Peyer's patch (tissue), 4 donors: ENCODE results near the gene GPER1.

Source experiments
- POLR2A ChIP-seq, 2 donors: fragments of 450-650 bp; IDR thresholded peaks; one replicate each; pipeline ENCODE4 v1.5.1; 2017; ENCODE audit warnings: antibody characterized with exemption in 2 of 2, mild to moderate bottlenecking in 2 of 2, moderate library complexity in 2 of 2
- TF ChIP-seq, protein P1 (sequence below), 6 experiments: fragments of 450-650 bp in 4 of 6; fragments of 200-600 bp in 2 of 6; sonication (generic) in 1 of 6; IDR thresholded peaks; one replicate each; pipeline ENCODE4 v1.5.1; 2017 to 2019; ENCODE audit warnings: antibody characterized with exemption in 6 of 6, mild to moderate bottlenecking in 3 of 6, moderate library complexity in 1 of 6

DNA sequence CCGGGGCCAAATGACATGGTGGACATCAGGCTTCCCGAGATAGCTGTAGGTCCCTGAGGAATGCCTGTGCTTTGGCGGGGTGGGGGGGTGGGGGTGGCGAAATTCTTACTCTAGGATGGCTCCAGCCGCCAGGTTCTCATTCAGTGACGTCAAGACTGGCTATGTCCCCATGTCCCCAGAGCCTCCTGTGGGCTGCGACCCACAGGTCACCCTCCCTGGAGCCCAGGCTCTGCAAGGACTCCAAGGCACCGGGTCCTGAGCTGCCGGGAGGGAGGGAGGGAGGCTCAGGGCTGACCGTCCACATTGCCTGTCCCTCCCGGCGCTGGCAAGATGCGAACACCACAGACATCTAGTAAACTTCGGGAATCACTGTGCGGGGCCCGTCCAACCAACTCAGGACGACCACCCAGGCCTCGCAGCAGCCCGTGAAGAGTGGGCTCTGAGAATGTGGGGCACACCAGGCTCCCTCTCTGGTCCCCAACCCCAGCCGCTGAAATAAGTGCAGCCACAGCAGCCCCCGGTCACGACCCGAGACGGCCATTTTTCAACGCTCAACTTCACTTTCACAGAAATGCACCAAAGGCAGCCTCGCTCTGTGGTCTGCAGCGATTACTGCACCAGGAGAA, 31.0 kb upstream of the GPER1 start:
- TF ChIP-seq, protein P1, sequence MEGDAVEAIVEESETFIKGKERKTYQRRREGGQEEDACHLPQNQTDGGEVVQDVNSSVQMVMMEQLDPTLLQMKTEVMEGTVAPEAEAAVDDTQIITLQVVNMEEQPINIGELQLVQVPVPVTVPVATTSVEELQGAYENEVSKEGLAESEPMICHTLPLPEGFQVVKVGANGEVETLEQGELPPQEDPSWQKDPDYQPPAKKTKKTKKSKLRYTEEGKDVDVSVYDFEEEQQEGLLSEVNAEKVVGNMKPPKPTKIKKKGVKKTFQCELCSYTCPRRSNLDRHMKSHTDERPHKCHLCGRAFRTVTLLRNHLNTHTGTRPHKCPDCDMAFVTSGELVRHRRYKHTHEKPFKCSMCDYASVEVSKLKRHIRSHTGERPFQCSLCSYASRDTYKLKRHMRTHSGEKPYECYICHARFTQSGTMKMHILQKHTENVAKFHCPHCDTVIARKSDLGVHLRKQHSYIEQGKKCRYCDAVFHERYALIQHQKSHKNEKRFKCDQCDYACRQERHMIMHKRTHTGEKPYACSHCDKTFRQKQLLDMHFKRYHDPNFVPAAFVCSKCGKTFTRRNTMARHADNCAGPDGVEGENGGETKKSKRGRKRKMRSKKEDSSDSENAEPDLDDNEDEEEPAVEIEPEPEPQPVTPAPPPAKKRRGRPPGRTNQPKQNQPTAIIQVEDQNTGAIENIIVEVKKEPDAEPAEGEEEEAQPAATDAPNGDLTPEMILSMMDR (IDR thresholded peaks at IDR 0.05), result no peak
- TF ChIP-seq POLR2A (IDR thresholded peaks at IDR 0.05), result no peak
